Measurements from ENCODE around the gene SPOCK1. TPM values are rescaled to one million over a fixed set of nuclear protein-coding genes. Genes with fewer than 3 reads are reported as not detected.

The SPOCK1 gene
- total RNA-seq, 1 experiment from 2014 or later = 10.9 TPM

- Histone ChIP-seq H4K8ac (replicated peaks; ENCODE audit: insufficient read length, low read depth, low read length) (no peak overlapping the region), H2BK5ac (ENCODE audit: insufficient read length, low read length) (no peak overlapping the region), H3K79me2 (ENCODE audit: insufficient read depth, low read length) (no peaks in the 10 kb centered on the region), H3T11ph (ENCODE audit: low read length) (no peak overlapping the region), H3K56ac (ENCODE audit: insufficient read length, low read depth, low read length) (no peak overlapping the region), H3K4me1 (ENCODE audit: insufficient read depth, low read length) (peaks cover 14% of the 10 kb centered on the region; the same call in 1 of the 2 replicates), H2AFZ (ENCODE audit: low read length) (no peak overlapping the region), H3K9ac (ENCODE audit: extremely low read depth, insufficient read length, low read length) (no peak overlapping the region), H3K4ac (ENCODE audit: low read depth, low read length) (no peak overlapping the region), H3K23me2 (ENCODE audit: insufficient read length, low read depth, low read length, poor library complexity, severe bottlenecking) (no peaks in the 10 kb centered on the region), H4K20me1 (ENCODE audit: control insufficient read depth, insufficient read depth, insufficient read length) (no peaks in the 10 kb centered on the region), H3K27ac (ENCODE audit: insufficient read length, low read depth, low read length) (no peak overlapping the region), H2BK20ac (ENCODE audit: low read depth, low read length, poor library complexity, severe bottlenecking) (no peak overlapping the region), H3K27me3 (ENCODE audit: insufficient read depth, low read length) (no peaks in the 10 kb centered on the region), H4K5ac (ENCODE audit: insufficient read length, low read depth, low read length) (no peak overlapping the region), H2BK12ac (ENCODE audit: insufficient read length, low read depth, low read length) (no peak overlapping the region), H2AK5ac (ENCODE audit: insufficient read length, low read length) (no peak overlapping the region), H3K18ac (ENCODE audit: insufficient read length, low read depth, low read length) (no peak overlapping the region), H3K9me3 (ENCODE audit: control insufficient read depth, low read depth, low read length) (no peaks in the 10 kb centered on the region), H2BK15ac (ENCODE audit: low read depth, low read length) (no peak overlapping the region), H3K23ac (ENCODE audit: insufficient read length, low read depth, low read length) (no peak overlapping the region), H2BK120ac (ENCODE audit: low read depth, low read length, poor library complexity, severe bottlenecking) (no peak overlapping the region), H3K14ac (ENCODE audit: insufficient read depth, low read length) (no peak overlapping the region), H3K79me1 (ENCODE audit: insufficient read depth, low read depth, low read length, poor library complexity, severe bottlenecking) (no peaks in the 10 kb centered on the region), H4K91ac (ENCODE audit: insufficient read length, low read depth, low read length) (no peak overlapping the region), H3K4me2 (ENCODE audit: insufficient read depth, insufficient read length, low read length) (no peak overlapping the region)
- no peak overlapping the region for H3K27ac Mint-ChIP-seq
- no peaks in the 10 kb centered on the region for H3K27me3 Mint-ChIP-seq (ENCODE audit: low read depth)
- DNase-seq = no peak
- H3K4me3 Mint-ChIP-seq = no peak overlapping the region
- no CpG with 5 or more reads among the region's 3 CpGs for WGBS (ENCODE audit: extremely low coverage, insufficient read length, low lambda C conversion rate)
- H3K4me1 Mint-ChIP-seq = peaks cover 31 to 38% of the 10 kb centered on the region in 2 experiments
- TF ChIP-seq CTCF (conservative IDR thresholded peaks at IDR 0.05) = no peak
- H3K36me3 Mint-ChIP-seq (ENCODE audit: insufficient read depth in 1 of 3, low read depth in 3 of 3) = no peaks in the 10 kb centered on the region; a peak in 1 of 7 replicates
- H3K9me3 Mint-ChIP-seq = no peaks in the 10 kb centered on the region
Observed at GRCh38 chr5:137092831-137093230, 406.3 kb downstream of the SPOCK1 start.

Measured in H9 (cell line).